GM06990 (cell line): ENCODE results near the gene TRIM49D1.
"Not testable (repeated sequence)": the region's sequence is repeated elsewhere in the genome, so short reads cannot be mapped to it uniquely, and the experiment has no call there.

Experiments
- DNase-seq: peaks from one replicate; pipeline ENCODE4 v3.0.0-alpha.2; 2011; ENCODE audit not compliant: insufficient read length; ENCODE audit errors: extremely low read depth
- H3K27me3 ChIP-seq: replicated peaks from 2 replicates; pipeline ENCODE4 v1.6.0; 2011; ENCODE audit warnings: low read length; ENCODE audit not compliant: control insufficient read depth, insufficient read depth
- H3K36me3 ChIP-seq: 2 replicates; pipeline ENCODE4 v1.5.1; 2011; ENCODE audit warnings: low read length; ENCODE audit not compliant: control insufficient read depth, insufficient read depth
- H3K4me3 ChIP-seq: replicated peaks from 2 replicates; pipeline ENCODE4 v1.5.1; 2011; ENCODE audit warnings: low read depth, mild to moderate bottlenecking, control low read depth, low read length
- CTCF ChIP-seq: IDR thresholded peaks from 2 replicates; pipeline ENCODE4 v1.5.1; 2011; ENCODE audit warnings: low read length, control low read depth, mild to moderate bottlenecking, inconsistent platforms; ENCODE audit not compliant: insufficient read depth, poor library complexity, severe bottlenecking

The TRIM49D1 gene

DNA sequence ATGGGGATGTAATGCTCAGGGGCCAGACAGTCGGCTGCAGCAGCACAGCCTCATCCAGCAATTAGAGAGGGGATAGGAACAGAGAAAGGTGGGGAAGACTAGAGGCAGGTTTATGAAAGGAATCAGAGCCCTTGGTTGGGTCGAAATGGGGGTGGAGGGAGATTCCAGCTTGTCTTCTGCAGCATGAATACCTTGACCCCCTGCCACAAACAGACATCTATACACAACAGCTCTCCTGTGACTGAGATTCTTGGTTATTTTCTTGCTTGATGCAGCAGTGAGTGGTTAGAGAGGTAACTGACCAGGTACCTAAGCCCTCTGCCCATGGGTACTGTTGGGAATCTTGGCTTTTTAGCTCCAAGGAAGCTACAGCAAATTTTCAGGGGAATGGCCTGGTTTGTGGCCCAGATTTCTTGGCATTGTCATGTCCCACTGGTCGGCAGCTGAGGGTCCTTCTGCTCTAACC, at the start of gene TRIM49D1:
TRIM49D1 (minus strand) TSS at position 51 of the 466 bp plus-strand sequence. CDS start 4,535 bp downstream, outside the sequence.
- Histone ChIP-seq H3K36me3 (no peaks in the 10 kb centered on the region), H3K27me3 (no peaks in the 10 kb centered on the region), H3K4me3 (no peak within 1 kb of the TSS)
- no peak for DNase-seq
- TF ChIP-seq CTCF, result no peak

DNA sequence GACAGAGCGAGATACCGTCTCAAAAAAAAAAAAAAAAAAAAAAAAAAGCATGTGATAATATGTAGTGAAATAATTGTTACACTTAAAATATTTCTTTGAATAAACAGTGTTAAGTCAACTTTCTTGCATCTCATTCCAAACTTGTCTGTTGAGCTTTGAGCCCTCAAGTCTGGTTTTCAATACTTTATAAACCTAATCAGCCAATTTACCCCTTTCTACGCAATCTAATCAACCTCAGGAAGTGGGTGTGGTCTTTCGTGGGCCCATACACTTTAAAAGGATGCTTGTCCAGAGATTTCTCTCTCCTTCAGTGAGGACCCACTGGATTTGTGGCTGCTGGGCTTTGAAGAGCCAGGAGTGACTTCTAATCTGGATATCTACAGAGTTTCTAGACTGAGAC, 43.7 kb upstream of the TRIM49D1 start, which contains the start of gene TRIM64:
TRIM64 (plus strand) TSS at position 301 of the 400 bp plus-strand sequence. CDS start 2,467 bp downstream, outside the sequence.
- DNase-seq, H3K27me3 ChIP-seq, H3K36me3 ChIP-seq, H3K4me3 ChIP-seq: not testable (repeated sequence)

DNA sequence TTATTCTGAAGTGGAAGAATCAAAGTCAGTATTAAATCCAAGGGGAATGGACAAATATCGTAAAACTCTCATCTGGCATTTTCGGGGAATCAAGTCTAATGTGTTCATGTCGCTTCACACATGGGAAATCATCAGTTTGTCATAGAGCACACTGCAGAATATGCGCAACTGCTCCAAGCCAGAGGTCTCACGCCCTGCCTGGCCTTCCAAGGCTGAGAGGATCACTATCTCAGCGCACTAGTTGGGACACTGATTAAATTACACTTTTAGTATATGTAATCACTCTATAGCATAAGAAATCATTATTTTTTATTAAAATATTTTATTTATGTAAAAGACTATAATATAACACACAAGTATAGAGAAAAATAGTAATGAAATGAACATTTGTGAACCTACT, 38.8 kb upstream of the TRIM49D1 start:
- H3K4me3 ChIP-seq, DNase-seq, H3K36me3 ChIP-seq, H3K27me3 ChIP-seq: not testable (repeated sequence)

GRCh38 chr11:89923764-89924163, 1.7 kb upstream of the TRIM49D1 start, which contains the start of gene TRIM49D2:
TSS of gene TRIM49D2 (plus strand) at chr11:89924064. CDS start at chr11:89926762, 2,698 bp downstream.
- H3K4me3 ChIP-seq, DNase-seq, H3K36me3 ChIP-seq, H3K27me3 ChIP-seq: not testable (repeated sequence)

- not testable (repeated sequence) for DNase-seq, H3K36me3 ChIP-seq, H3K27me3 ChIP-seq, H3K4me3 ChIP-seq
Observed at GRCh38 chr11:89900809-89901208, 21.2 kb downstream of the TRIM49D1 start.

- DNase-seq, H3K36me3 ChIP-seq, H3K27me3 ChIP-seq, H3K4me3 ChIP-seq: not testable (repeated sequence)
Observed at GRCh38 chr11:89893245-89893644, 28.8 kb downstream of the TRIM49D1 start.

DNA sequence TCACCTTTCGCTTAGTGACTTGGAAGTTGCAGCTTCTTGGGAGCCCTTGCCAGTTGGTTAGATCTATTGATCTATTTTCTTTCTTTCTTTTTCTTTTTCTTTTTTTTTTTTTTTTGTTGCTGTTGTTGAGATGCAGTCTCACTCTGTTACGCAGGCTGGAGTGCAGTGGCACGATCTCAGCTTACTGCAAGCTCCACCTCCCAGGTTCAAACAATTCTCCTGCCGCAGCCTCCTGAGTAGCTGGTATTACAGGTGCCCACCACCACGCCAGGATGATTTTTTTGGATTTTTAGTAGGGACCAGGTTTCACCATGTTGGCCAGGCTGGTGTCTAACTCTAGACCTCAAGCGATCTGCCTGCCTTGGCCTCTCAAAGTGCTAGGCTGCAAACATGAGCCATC, 44.5 kb downstream of the TRIM49D1 start:
- not testable (repeated sequence) for H3K4me3 ChIP-seq, H3K36me3 ChIP-seq

DNA sequence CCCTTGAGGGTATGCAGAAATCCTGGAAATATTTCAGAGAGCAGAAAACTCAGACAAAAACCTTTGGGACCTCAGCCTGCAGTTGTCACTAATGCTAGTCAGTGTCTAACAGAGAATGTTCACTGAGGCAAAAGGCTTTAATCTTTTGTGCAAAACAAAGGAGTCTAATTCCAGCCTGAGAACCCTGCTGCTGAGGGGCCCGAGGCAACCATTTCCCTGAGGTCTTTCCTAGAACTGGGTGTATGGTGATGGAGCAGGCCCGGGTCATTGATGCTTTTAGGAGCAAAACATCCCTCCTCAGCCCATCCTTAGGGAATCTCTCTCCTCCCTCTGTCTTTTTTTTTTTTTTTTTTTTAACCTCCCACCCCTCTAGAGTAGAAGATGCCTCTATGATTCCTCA, 49.5 kb downstream of the TRIM49D1 start:
- not testable (repeated sequence) for H3K36me3 ChIP-seq, H3K27me3 ChIP-seq, DNase-seq, H3K4me3 ChIP-seq

More for the DNA sequence above, 44.5 kb downstream of the TRIM49D1 start:
- DNase-seq, H3K27me3 ChIP-seq: not testable (repeated sequence)

- H3K4me3 ChIP-seq, H3K27me3 ChIP-seq, DNase-seq, H3K36me3 ChIP-seq: not testable (repeated sequence)
Observed at GRCh38 chr11:89865223-89865622, 56.8 kb downstream of the TRIM49D1 start.

DNA sequence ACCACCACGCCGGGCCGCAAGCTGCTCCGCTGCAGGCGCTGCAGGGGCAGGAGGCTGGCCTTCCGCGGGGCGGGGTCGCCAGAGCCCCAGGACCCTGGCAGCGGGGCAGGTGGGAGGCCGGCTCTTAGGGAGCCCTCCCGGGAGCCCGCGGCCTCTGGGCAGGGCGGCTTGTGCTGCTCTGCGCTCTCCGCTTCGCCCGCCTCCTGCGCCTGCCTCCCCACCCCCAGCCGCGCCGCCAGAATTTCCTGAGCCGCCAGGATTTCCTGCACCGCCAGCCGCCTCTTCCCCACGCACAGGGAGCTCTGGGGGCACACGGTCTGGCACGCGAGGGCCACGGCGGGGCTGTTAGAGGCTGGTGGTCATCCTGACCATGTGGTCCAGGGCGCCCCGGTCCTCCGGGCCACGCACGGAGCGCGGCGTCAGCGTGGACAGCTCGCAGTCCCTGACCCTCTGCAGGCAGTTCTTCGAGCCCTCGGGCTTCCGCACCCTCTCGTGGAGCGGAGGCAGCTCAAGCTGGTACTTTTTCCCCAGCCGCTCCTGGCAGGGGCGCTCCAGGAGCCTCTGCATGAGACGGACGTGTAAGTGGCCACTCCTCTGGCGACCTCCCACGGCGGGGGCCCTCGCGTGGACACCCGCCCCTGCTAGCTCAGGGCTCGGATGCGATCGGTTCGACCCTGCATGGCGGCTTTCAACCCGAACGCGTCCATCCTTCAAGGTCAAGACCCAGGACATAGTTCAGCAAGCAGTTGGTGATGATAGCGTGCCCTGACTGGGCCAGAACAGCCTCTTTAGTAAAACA, 57.9 kb downstream of the TRIM49D1 start:
- not testable (repeated sequence) for H3K4me3 ChIP-seq, H3K27me3 ChIP-seq, DNase-seq, H3K36me3 ChIP-seq
